Body of pancreas (tissue), 4 donors: Measurements from ENCODE around the gene FBLN5. TPM values are rescaled to one million over a fixed set of nuclear protein-coding genes. Genes with fewer than 3 reads are reported as not detected.

Experiments
- ATAC-seq: fragments of 150-250 bp; one replicate; pipeline ENCODE4 v1.9.1; 2016
- DNase-seq, 4 donors: peaks; one replicate each; pipeline ENCODE4 v3.0.0-alpha.2; 2019
- H3K27ac ChIP-seq, 4 donors: fragments of 200-600 bp; sonication (generic); 1 replicate in 3 of 4; 2 replicates in 1 of 4; pipeline versions ENCODE4 v1.5.1 to v1.6.1; 2016 to 2019; ENCODE audit warnings: mild to moderate bottlenecking in 1 of 4, mixed read lengths in 1 of 4, moderate library complexity in 1 of 4
- H3K27me3 ChIP-seq, 2 donors: fragments of 200-600 bp; sonication (generic); one replicate each; pipeline ENCODE4 v1.6.0; 2016; ENCODE audit warnings: mild to moderate bottlenecking in 1 of 2
- H3K36me3 ChIP-seq, 2 donors: fragments of 200-600 bp; sonication (generic); replicated peaks in 1 of 2; 2 replicates each; pipeline ENCODE4 v1.5.1; 2016; ENCODE audit warnings: low read depth in 2 of 2; ENCODE audit not compliant: insufficient read depth in 1 of 2
- H3K4me1 ChIP-seq: fragments of 200-600 bp; sonication (generic); one replicate; pipeline ENCODE4 v1.6.0; 2016
- H3K4me3 ChIP-seq, 2 donors: fragments of 200-600 bp; sonication (generic); 1 replicate in 1 of 2; 2 replicates in 1 of 2; pipeline ENCODE4 v1.5.1; 2016 to 2019
- H3K9me3 ChIP-seq, 3 donors: fragments of 200-600 bp; sonication (generic); 1 replicate in 2 of 3; 2 replicates in 1 of 3; pipeline ENCODE4 v1.5.1; 2016
- CTCF ChIP-seq, 7 experiments: fragments of 450-650 bp in 4 of 7; fragments of 200-600 bp in 3 of 7; sonication (generic) in 3 of 7; IDR thresholded peaks; one replicate each; pipeline ENCODE4 v1.5.1; 2016 to 2019; ENCODE audit warnings: antibody characterized with exemption in 7 of 7
- POLR2A ChIP-seq, 3 donors: fragments of 450-650 bp; IDR thresholded peaks; one replicate each; pipeline ENCODE4 v1.6.1; 2016; ENCODE audit warnings: antibody characterized with exemption in 3 of 3, mild to moderate bottlenecking in 2 of 3
- WGBS, 2 donors: methylation state at CpG; one replicate each; pipeline ENCODE4 v1.1.5; 2017; 5-methylcytosine and 5-hydroxymethylcytosine counted together
- intact Hi-C: fragments of 100-400 bp; cut with DNase I; formaldehyde crosslinking; loops from one replicate; pipeline ENCODE4 v1.15.1; 2023
- total RNA-seq, 2 donors: library from RNA; depleted of rRNA; stranded (reverse); fragments of >200 nt; gene quantifications; one replicate each; pipeline ENCODE4 v1.1.0, GENCODE V29; 2016

FBLN5 gene
- total RNA-seq, 2 donors from 2014 or later, result 52.1 to 129 TPM

- Histone ChIP-seq H3K9me3 (no peaks in the 10 kb centered on the region), H3K4me1 (no peaks in the 10 kb centered on the region), H3K27me3 (no peaks in the 10 kb centered on the region), H3K27ac (no peak overlapping the region), H3K4me3 (no peak overlapping the region), H3K36me3 (no peaks in the 10 kb centered on the region)
- ATAC-seq, result no peak
- intact Hi-C loops, result no loop called here
- TF ChIP-seq POLR2A (IDR thresholded peaks at IDR 0.05), result no peak
- no peak for TF ChIP-seq CTCF (IDR thresholded peaks at IDR 0.05)
- 88 to 89% methylated on average over 11 of the region's 11 CpGs for WGBS, 2 donors
- no peak for DNase-seq
Measured at GRCh38 chr14:91931478-91932088, 15.9 kb downstream of the FBLN5 start.

DNA sequence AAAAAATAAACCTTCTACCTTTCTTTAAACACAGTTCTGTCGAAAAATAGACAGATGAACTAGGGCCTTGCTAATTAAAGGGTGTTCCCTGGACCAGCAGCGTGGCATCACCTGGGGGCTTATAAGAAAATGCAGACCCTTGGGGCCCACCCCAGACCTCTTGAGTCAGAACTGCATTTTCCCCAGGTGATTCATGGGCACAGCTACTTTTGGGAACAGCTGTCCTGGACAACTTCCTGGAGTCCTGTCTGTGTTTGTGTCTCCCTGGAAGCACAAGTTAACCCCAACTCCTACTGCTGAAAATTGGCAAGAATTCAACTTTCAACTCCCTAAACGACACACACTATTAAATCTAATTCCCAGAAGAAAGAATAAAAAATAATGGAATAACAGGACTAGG is 17.8 kb downstream of the FBLN5 start:
- WGBS, 2 donors, result 74 to 87% methylated on average over 3 of the region's 3 CpGs
- Histone ChIP-seq H3K27ac (no peak overlapping the region), H3K9me3 (no peaks in the 10 kb centered on the region), H3K4me1 (no peaks in the 10 kb centered on the region), H3K27me3 (no peaks in the 10 kb centered on the region), H3K4me3 (no peak overlapping the region), H3K36me3 (no peaks in the 10 kb centered on the region)
- intact Hi-C loops, result no loop called here
- TF ChIP-seq CTCF (IDR thresholded peaks at IDR 0.05) (no peak), POLR2A (IDR thresholded peaks at IDR 0.05) (no peak)
- ATAC-seq (no peak), DNase-seq (no peak)

DNA sequence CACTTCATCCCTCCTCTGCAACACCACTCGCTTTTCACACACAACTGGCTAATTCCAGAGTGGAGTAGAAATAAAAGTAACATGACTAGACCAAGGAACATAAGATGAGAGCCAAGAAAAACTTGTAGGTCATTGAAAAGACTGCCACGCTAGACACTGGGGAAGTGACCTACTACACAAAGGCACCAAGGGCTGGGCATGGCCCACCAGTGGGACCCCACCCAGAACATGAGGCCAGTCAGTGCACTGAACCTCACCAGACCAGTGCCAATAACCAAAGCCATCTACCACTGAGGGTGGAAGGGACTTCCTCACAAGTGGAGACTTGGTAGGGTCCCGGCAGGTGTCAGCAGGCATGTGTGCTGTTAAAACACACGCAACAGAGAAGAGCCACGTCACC is 19.7 kb downstream of the FBLN5 start:
- TF ChIP-seq CTCF (IDR thresholded peaks at IDR 0.05) (no peak), POLR2A (IDR thresholded peaks at IDR 0.05) (no peak)
- no peaks in the 10 kb centered on the region for H3K36me3 ChIP-seq
- ATAC-seq, result no peak

GRCh38 chr14:91927191-91927590 is 20.3 kb downstream of the FBLN5 start:
- intact Hi-C loops, result no loop called here
- no peak overlapping the region for H3K4me3 ChIP-seq
- no peaks in the 10 kb centered on the region for H3K27me3 ChIP-seq
- WGBS, 2 donors, result 74 to 82% methylated on average over 3 of the region's 3 CpGs
- ATAC-seq (no peak), DNase-seq (no peak)
- TF ChIP-seq CTCF (IDR thresholded peaks at IDR 0.05) (no peak), POLR2A (IDR thresholded peaks at IDR 0.05) (no peak)
- H3K9me3 ChIP-seq, result no peaks in the 10 kb centered on the region
- H3K4me1 ChIP-seq, result no peaks in the 10 kb centered on the region
- no peak overlapping the region for H3K27ac ChIP-seq
- H3K36me3 ChIP-seq, result no peaks in the 10 kb centered on the region

More for the DNA sequence above, 19.7 kb downstream of the FBLN5 start:
- intact Hi-C loops, result no loop called here
- Histone ChIP-seq H3K27ac (no peak overlapping the region), H3K27me3 (no peaks in the 10 kb centered on the region), H3K9me3 (no peaks in the 10 kb centered on the region), H3K4me3 (no peak overlapping the region), H3K4me1 (no peaks in the 10 kb centered on the region)
- DNase-seq, result no peak
- 76 to 91% methylated on average over 5 of the region's 5 CpGs for WGBS, 2 donors
